ENCODE data around the gene FOXA2. TPM values are rescaled to one million over a fixed set of nuclear protein-coding genes. Genes with fewer than 3 reads are reported as not detected.

The FOXA2 gene
- polyA plus RNA-seq, 2 of the 4 experiments (the other 2 are of a cell fraction): 8.3 to 20.7 TPM

- Histone ChIP-seq H3K4me2 (no peak overlapping the region), H3K27ac (no peak overlapping the region), H3K4me3 (no peak overlapping the region), H3K4me1 (peaks cover 22% of the 10 kb centered on the region), H3K9me3 (no peaks in the 10 kb centered on the region)
- TF ChIP-seq CBX8 (IDR thresholded peaks at IDR 0.05) (no peak), KDM1A (IDR thresholded peaks at IDR 0.05; ENCODE audit: low read depth) (no peak), CEBPB (IDR thresholded peaks at IDR 0.05) (no peak), EHF (CRISPR knock-in tag; IDR thresholded peaks at IDR 0.05) (no peak), CHD2 (IDR thresholded peaks at IDR 0.05; ENCODE audit: low read length, partially characterized antibody) (no peak), JUN (IDR thresholded peaks at IDR 0.05) (no peak), USF2 (IDR thresholded peaks at IDR 0.05) (no peak), NFE2L2 (conservative IDR thresholded peaks at IDR 0.05; ENCODE audit: low read length) (no peak), CTCF (IDR thresholded peaks at IDR 0.05) (no peak), ZFP36 (IDR thresholded peaks at IDR 0.05; ENCODE audit: borderline replicate concordance, partially characterized antibody) (no peak), EP300 (IDR thresholded peaks at IDR 0.05) (no peak), HOXB5 (CRISPR knock-in tag; IDR thresholded peaks at IDR 0.05) (no peak), ATOH8 (CRISPR knock-in tag; IDR thresholded peaks at IDR 0.05; ENCODE audit: low read depth) (no peak), RCOR1 (IDR thresholded peaks at IDR 0.05; ENCODE audit: low read depth, low read length) (no peak), MYC (IDR thresholded peaks at IDR 0.05; ENCODE audit: borderline replicate concordance, low read length) (no peak), ELK1 (IDR thresholded peaks at IDR 0.05; ENCODE audit: low read depth, low read length) (no peak), HMGXB4 (CRISPR knock-in tag; IDR thresholded peaks at IDR 0.05; ENCODE audit: borderline replicate concordance) (no peak), SREBF2 (IDR thresholded peaks at IDR 0.05) (no peak)
- POLR2A ChIA-PET: interaction anchor here (0.8 to 1.1 kb wide), 2 partner anchors 10 to 11 kb away, joined by 3 to 4 read pairs; no protein-coding TSS in a partner anchor
- 13% methylated on average over 1 of the region's 1 CpG for WGBS (ENCODE audit: missing lambda C conversion rate)
- FAIRE-seq (no peak), ATAC-seq (no peak), DNase-seq (ENCODE audit: low read depth in 1 of 2, low spot score in 1 of 2) (no peak)
- CTCF ChIA-PET: interaction anchor here (0.8 to 10.4 kb wide), 14 partner anchors 11 to 744 kb away, joined by 3 to 139 read pairs (median 5); no protein-coding TSS in a partner anchor
Measured at GRCh38 chr20:22597303-22597702, 12.9 kb upstream of the FOXA2 start.

GRCh38 chr20:22590662-22591061 lies 6.3 kb upstream of the FOXA2 start:
- Histone ChIP-seq H3K9me3 (no peaks in the 10 kb centered on the region), H3K4me3 (no peak overlapping the region), H3K4me2 (no peak overlapping the region), H3K27ac (no peak overlapping the region), H3K4me1 (peaks cover 13% of the 10 kb centered on the region)
- FAIRE-seq (no peak), DNase-seq (ENCODE audit: low read depth in 1 of 2, low spot score in 1 of 2) (no peak), ATAC-seq (no peak)
- POLR2A ChIA-PET: no interaction called here
- TF ChIP-seq MYC (IDR thresholded peaks at IDR 0.05; ENCODE audit: borderline replicate concordance, low read length) (no peak), EHMT2 (IDR thresholded peaks at IDR 0.05; ENCODE audit: low read depth) (no peak)
- CTCF ChIA-PET: interaction anchor here (0.7 to 4.8 kb wide), 14 partner anchors 15 to 258 kb away, joined by 3 to 47 read pairs (median 6); no protein-coding TSS in a partner anchor
- 59% methylated on average over 1 of the region's 1 CpG for WGBS (ENCODE audit: missing lambda C conversion rate)

Measured in A549 (cell line).